GM19240 (cell line): ENCODE measurements around the gene EEF1AKMT4.
A peak's percentile ranks its signal among the peaks of the same experiment; 100 is the strongest.

Experiments used
- DNase-seq: peaks from one replicate; pipeline ENCODE4 v3.0.0; 2011; ENCODE audit warnings: low spot score; ENCODE audit not compliant: insufficient read length

The EEF1AKMT4 gene

DNA sequence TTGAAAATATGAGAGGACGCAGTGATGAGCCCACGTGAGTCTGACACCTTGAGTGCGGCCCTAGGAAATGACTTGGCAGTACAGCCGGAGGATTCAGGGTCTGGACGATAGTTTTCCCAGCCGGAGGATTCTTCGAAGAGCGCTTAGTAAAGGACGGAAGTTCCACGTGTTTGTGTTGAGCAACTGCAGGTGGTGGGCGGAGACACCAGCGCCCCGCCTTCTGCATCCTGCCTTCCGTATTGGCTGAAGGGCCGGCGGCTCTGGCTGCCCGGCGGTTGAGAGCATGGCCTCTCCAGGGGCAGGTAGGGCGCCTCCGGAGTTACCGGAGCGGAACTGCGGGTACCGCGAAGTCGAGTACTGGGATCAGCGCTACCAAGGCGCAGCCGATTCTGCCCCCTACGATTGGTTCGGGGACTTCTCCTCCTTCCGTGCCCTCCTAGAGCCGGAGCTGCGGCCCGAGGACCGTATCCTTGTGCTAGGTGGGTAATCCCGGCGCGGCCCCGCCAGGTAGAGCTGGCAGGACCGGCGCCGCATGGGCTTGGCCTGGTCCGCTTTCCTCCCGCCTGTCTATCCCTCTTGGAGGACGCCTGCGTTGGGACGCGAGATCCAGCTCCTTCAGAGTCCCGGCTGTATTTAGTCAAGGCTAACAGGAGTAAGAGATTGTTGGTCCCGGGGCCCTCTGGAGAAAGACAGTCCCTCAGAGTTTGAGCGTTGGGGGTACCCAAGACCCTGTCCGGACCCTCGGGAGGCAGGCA, at the start of gene EEF1AKMT4:
Gene EEF1AKMT4 (plus strand): TSS at position 261 of the 755 bp plus-strand sequence. CDS start 23 bp downstream, at position 284.
- DNase-seq: peak; percentile 95

GRCh38 chr3:184200825-184201224, 48.6 kb upstream of the EEF1AKMT4 start:
- no peak for DNase-seq

DNA sequence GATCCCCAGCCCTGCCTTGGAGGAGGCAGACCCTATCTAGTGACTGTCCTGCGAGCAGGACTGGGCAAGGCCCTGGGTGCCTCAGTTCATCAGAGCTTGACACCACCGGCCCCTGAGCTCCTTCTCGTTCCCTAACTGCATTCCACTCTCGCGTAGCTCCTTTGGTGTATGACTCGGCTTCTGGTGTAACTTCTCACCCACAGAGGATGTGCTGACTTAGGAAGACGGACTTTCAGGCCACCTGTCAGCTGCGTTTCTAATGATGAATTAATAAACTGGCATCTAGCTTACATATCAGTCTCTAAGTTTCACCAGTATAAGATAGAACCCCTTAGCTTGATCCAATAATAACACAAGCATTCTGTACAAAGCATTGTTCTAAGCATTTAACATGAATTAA, 45.9 kb upstream of the EEF1AKMT4 start:
- no peak for DNase-seq

DNA sequence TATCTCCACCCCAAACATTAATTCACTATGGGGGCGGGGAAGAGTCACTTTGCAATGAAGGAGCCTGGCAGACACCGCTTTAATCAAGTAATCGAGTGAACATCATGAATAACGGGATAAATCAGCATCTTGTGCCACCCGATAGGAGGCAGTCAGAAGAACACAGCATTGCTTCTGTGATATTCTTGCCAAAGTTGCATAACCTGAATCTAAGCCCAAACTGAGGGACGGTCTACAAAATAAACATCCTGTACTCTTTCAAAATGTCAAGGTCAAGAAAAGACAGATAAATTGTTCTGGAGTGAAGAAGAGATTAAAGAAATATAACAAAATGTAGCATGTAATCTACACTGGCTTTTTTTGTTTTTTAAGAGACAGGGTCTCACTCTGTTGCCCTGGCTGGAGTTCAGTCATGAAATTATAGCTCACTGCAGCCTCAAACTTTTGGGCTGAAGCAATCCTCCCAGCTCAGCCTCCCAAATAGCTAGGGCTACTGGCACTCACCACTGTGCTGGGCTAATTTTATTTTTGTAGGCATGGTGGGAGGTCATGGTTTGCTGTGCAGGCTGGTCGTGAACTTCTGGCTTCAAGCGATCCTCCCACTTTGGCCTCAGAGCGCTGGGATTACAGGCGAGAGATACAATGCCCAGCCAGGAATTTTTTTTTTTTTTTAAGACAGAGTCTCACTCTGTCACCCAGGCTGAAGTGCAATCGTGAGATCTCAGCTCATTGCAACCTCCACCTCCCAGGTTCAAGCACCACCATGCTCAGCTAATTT, 40.1 kb upstream of the EEF1AKMT4 start:
- DNase-seq: no peak

- DNase-seq: no peak
Observed at GRCh38 chr3:184211297-184211696, 38.2 kb upstream of the EEF1AKMT4 start.

GRCh38 chr3:184211718-184212117, 37.8 kb upstream of the EEF1AKMT4 start:
- DNase-seq: no peak

GRCh38 chr3:184218814-184219213, 30.7 kb upstream of the EEF1AKMT4 start:
- DNase-seq: no peak

GRCh38 chr3:184222521-184222920, 27.0 kb upstream of the EEF1AKMT4 start:
- no peak for DNase-seq

DNA sequence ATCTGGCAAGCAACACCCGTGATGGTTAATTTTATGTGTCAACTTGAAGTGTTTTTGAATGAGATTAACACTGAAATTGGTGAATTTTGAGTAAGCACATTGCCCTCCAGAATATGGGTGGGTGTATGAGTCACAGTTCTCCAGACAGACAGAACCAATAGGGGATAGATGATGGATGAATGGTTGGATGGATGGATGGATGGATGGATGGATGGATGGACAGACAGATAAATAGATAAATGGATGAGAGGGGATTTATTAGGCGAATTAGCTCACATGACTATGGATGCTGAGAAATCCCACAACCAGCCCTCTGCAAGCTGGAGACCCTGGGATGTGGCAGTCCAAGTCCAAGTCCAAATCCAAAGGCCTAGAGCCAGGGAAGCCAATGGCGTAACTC, 25.5 kb upstream of the EEF1AKMT4 start:
- no peak for DNase-seq

GRCh38 chr3:184227481-184227935, 22.0 kb upstream of the EEF1AKMT4 start:
- peak; percentile 78 for DNase-seq

- DNase-seq: no peak
Observed at GRCh38 chr3:184228376-184229137, 20.9 kb upstream of the EEF1AKMT4 start.

- peak; percentile 95 for DNase-seq
Observed at GRCh38 chr3:184229394-184230080, 19.9 kb upstream of the EEF1AKMT4 start, which contains the start of gene VWA5B2. Gene VWA5B2, plus strand, starts transcription at chr3:184229585. Its CDS starts 944 bp downstream, at chr3:184230529.

DNA sequence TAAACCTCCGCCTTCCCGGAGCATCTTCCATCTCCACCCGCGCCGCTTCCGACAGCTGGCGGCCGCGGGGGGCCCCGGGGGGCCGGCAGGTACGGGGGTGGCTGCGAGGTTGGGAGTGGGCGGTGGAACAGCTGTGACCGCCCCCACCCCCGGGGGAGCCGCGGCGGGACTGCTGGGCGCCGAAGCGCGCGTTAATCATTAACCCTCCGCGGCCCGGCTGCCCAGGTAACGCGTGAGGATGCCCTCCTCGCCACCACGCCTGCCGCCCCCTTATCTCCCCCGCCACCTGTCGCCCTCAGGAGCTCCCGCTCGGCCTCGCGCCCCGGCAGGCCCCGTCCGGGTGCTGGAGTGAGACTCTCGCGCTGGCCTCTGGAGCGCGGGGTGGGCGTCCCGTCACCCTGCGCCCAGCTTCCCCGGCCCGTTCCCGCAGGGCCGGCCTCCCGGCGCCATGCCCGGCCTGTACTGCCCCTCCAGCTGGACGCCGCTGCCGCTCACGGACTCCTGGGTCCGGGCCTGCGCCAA, 19.3 kb upstream of the EEF1AKMT4 start:
- no peak for DNase-seq

DNA sequence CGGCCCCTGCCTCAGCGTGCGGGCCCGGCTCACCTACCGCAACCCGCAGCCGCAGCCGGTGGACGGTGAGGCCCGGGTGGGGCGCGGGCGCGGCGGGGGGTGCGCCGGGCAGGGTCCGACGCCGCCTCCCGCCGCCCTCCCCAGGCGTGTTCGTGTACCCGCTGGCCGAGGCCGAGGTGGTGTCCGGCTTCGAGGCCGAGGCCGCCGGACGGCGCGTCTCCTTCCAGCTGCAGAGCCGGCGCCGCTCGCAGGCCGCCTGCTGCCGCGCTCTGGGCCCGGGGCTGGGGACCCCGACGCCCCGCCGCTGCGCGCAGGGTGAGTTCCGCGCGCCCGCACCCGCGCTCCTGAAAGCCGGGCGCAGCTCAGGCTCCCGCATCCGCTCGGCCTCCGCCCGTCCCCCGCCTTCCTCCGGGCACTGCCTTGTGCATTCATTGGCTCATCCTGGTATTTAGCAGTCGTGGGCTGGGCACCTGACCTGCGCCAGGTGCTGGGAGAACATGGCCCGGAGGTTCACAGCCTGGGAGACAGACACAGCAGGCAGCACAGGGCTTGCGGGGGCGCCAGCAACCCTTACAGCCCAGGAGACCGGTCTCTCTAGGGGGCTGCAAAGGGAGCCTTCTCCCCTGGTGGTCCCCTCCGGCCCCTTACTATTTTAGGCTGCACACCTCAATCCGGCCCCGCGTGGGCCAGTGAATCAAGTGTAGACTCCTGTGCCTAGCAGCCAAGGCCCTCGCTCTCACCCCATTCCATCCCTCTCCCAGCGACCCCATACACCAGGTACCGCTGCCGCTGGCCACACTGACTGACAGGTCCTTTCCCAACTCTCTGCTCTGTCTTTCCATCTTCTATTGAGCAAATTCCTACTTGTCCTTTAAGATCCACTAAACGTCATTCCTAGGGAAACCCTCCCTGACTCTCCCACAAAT, 18.6 kb upstream of the EEF1AKMT4 start:
- DNase-seq: no peak

- DNase-seq: no peak
Observed at GRCh38 chr3:184231671-184232070, 17.8 kb upstream of the EEF1AKMT4 start.

DNA sequence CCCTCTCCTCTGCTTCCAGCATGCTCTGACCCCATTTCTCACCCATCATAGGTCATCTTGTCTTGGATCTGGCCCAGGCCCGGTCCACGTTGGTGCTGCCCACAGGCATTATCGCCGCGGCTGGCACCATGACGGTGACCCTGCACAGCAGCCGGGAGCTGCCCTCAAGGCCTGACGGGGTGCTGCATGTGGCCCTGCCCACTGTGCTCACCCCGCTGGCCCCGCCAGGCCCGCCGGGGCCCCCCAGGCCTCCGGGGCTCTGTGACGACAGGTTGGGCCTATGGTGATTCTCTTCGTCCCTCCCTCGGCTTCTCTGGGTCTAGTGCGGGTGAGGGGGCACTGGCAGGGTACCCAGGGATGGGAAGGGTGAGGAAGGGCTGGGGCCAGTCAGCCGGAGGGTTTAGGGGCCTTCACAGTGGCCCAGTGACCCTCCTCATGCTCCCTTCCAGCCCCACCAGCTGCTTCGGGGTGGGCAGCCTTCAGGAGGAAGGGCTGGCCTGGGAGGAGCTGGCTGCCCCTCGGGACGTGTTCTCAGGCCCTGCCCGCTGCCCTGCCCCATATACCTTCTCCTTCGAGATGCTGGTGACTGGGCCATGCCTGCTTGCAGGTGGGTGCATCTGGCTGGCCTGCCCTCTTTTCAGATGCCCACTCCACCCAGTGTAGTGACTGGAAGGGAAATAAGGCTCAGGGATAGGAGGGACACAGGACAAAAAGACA, 16.2 kb upstream of the EEF1AKMT4 start:
- DNase-seq: no peak

DNA sequence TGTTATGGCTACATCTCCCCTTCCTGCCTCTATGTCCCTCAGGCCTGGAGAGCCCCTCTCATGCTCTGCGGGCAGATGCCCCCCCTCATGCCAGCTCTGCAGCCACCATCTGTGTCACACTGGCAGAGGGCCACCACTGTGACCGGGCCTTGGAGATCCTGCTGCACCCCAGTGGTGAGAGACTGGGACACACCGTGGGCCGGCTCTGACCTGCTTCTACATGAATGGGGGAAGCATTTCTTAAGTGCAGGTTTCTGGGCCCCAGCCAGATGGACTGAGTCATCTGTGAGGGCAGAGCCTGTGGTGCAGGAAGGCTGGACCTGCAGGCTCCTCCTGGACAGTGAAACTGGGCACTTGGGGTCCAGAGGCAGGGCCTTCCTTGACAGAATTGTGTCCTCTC, 15.2 kb upstream of the EEF1AKMT4 start:
- DNase-seq: no peak

- DNase-seq: no peak
Observed at GRCh38 chr3:184234671-184235380, 14.6 kb upstream of the EEF1AKMT4 start.
